ENCODE results near the gene LRP3.
"Not testable (repeated sequence)": the region's sequence is repeated elsewhere in the genome, so short reads cannot be mapped to it uniquely, and the experiment has no call there.

Gene LRP3

DNA sequence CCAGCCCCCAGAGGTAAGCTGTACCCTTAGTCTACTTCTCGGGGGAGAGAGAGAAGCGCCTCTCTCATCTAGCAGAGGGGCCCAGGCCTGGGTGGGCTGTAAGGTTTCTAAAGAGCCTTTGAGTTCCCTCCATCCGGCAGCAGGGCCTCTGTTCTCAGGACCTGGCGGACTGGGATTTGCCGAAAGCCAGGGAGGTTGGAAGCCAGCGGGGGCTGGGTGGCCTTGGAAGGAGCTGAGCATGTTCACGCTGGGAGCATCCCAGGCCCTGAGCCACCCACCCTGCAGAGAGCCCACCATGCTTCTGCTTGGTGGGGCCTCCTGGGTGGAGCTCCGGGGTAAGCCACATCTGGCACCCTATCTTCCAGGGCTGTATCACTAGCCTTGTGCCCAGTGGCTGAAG, 23.8 kb downstream of the LRP3 start:
- DNase-seq (ENCODE audit: low read depth) = no peak

DNA sequence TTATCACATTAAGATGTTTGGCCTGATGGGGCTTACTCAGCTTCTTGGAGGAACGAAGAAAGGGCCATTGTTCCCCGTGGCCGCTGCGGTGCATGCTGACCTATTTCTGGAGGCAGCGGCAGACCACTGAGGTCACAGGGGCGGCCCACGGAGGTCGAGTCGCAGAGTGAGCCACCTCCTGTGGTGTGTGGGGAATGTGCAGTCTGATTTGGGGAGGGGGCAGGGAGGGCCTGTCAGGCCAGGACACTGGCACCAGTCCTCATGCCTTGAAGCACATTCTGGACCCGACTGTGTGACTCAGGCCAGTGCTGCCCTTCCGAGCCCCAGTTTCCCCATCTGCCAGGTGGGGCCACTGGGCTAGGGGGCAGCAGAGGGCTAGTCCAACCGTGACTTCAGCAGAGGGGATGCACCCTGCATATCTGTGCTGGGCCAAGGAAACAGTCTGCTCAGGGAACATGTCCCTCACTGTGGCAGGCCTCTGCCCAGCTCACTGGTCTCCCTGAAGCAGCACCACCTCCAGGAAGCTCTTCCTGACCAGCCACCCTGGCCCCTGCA, 25.2 kb downstream of the LRP3 start:
- no peak for DNase-seq (ENCODE audit: low read depth)

DNA sequence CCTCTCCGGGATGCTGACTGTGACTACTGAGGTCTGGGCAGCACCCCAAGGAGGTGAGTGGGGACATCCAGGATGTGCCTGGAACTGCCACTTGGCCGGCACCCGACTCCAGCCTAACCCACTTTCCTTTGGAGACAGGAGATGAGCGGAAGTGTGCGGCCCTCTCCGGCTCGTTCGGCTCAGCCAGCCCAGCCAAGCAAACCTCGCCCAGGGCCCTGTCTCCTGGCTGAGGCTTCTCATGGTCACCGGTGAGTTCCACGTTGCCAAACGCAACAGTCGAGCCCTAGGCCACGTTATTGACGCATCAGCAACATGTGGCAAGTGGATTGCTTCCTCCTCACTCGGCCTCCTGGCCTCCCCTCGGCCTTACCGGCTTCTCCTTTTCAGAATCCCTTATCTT, 26.0 kb downstream of the LRP3 start:
- DNase-seq (ENCODE audit: low read depth) = no peak

DNA sequence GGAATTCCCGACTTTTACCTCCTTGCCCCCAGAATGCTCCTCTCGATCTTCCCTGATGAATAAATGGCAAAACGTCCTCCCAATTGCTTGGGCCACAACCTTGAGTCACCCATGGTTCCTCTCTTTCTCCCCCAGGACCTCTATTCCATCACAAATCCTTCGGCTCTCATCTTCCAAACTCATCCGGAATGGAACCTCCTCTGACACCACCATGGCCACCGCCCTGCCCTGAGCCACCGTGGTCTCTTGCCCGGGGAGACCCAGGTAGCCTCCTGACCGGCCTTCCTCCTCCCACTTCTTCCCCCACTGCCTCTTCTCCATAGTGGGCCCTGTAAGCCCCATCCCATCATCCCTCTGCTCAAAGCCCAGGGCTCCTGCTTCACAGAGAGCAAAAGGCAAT, 26.6 kb downstream of the LRP3 start:
- DNase-seq (ENCODE audit: low read depth) = no peak

DNA sequence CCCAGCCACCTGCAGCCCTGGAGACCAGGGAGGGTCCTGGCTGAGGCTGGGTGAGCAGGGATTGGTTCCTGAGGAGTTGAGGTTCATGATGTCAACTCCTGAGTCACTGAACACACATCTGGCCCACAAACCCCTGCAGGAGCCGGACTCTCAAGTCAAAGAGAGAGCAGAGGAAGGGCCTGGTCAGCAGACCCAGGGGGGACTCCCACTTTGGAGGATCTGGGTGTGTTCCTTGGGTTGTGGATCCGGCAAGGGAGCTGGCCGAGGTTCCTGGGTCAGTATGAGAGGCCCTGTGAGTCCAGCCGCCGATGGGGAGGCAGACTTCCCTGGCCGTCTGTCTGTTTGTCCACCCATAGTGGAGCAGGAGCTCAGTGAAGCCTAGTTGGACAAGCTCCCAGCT, 27.5 kb downstream of the LRP3 start:
- DNase-seq (ENCODE audit: low read depth) = no peak

DNA sequence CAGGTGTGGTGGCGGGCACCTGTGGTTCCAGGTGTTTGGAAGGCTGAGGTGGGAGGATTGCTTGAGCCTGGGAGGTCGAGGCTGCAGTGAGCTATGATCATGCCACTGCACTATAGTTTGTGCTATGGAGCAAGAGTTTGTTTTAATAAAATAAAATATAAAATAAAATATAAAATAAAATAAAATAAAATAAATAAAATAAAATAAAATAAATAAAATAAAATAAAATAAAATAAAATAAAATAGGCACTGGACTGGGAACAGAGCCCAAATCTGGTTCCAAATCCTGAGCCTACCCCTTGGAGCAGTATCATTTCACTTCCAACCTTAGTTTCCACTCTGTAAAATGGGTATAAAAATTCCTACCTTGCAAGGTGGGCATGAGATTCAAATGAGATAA, 28.1 kb downstream of the LRP3 start:
- not testable (repeated sequence) for DNase-seq (ENCODE audit: low read depth)

DNA sequence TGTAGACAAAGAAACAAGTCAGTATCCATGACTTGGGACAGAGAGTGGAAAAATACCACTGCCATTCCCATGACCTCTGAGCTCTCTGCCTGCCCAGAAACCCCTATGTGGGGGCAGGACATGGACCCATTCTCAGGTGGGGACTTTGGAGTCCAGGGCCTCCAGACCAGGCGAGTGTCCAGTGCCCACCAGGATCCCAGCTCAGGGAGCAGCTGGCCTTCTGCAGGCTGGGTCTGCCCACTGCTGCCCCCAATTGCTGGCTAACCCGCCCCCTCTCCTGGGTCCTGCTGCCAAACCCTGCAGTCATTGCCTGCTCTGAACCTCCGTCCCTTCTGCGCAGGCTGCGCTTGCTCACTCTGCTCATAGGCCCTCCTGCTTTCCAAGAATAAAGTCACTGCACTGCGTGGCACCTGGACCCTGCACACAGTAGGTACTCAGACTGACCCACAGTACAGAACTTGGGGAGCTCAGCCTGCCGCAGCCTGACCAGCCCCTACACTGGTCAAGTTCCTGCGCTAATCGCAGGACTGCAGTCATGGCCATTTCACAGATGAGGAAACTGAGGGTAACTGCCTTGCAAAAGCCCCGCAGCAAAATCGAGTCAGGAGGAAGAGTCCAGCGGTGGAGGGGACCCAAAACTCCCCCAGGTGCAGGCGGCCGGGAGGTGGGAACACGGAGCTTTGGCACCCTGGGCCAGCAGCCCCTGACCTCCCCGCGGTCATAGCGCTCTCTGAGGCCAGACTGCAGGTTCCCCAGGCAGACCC, 30.7 kb downstream of the LRP3 start:
- no peak for DNase-seq (ENCODE audit: low read depth)

DNA sequence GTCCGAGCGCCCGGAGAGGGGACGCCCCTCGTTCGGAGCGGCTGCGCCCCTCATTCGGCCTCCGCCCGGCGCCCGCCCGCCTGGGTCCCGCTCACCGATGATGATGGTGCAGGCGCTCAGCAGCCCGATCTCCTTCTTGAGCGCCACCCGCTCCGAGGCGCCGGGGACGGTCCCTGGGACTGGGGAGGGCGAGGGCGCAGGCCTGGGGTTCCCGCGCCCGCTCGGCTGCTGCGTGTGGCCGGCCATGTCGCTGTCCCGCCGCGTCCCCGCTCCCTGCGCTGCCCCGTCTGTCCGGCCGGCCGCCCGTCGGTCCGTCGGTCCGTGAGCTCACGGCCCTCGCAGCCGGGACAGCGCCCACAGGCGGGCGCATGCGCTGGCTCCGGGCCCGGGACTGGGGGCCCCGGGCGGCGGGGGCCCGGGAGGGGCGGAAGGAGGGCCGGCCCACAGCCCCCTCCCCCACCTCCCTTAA, 31.4 kb downstream of the LRP3 start, which contains the start of gene SLC7A10:
SLC7A10 (minus strand) TSS at position 393 of the 469 bp plus-strand sequence; CDS start at position 246, 147 bp downstream.
- no peak for DNase-seq (ENCODE audit: low read depth)

DNA sequence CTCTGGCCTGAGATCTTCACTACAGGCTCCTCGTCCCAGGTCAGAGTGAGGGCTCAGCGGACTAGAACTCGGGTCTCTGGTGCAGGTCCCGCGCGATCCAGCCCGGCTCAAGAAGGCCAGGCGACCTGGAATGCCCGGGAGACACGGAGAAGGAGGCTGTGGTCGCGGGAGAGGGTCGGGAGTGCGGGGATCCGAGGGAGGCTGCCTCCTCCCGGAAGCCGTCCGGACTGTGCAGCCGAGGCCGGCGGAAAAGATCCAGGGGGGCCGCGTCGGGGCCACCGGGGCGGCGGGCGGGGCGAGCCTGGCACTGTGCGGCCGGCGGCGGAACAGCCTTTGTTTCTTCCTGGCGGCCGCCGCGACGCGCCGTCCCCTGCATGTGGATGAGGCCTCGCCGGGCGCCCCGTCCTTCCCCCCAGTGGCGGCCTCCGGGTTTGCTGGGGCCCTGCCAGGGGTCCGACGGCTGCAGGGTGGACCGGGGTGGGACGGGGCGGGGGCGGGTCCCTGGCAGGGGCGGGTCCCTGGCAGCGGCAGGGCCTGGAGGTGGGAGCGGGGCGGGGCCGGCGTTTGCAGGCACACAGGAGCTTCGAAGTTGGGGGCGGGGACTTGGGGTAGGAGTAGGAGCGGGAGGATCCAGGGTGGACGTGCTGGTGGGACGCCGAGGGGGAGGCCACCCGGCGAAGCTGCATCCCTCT, 32.6 kb downstream of the LRP3 start:
- DNase-seq (ENCODE audit: low read depth) = no peak

DNA sequence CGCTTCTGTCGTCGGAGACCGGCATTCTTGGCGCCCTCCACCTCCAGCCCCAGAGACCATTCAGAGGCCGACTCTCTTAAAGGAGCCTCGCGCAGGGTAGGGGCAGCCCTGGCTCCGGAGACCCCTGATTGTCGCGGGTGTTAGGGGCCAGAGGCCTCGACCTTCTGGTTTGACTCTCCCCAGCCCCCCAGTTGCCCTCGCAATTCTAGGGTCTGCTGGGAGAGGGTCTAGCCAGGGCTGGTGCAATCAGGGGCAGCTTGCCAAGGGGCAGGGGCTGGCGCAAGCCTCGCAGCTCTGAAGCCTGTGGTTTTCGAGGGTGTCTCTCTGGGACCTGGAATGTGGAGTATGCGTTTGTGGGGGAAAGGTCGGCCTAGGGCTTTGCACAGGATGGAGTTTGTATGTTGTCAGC, 33.1 kb downstream of the LRP3 start:
- no peak for DNase-seq (ENCODE audit: low read depth)

DNA sequence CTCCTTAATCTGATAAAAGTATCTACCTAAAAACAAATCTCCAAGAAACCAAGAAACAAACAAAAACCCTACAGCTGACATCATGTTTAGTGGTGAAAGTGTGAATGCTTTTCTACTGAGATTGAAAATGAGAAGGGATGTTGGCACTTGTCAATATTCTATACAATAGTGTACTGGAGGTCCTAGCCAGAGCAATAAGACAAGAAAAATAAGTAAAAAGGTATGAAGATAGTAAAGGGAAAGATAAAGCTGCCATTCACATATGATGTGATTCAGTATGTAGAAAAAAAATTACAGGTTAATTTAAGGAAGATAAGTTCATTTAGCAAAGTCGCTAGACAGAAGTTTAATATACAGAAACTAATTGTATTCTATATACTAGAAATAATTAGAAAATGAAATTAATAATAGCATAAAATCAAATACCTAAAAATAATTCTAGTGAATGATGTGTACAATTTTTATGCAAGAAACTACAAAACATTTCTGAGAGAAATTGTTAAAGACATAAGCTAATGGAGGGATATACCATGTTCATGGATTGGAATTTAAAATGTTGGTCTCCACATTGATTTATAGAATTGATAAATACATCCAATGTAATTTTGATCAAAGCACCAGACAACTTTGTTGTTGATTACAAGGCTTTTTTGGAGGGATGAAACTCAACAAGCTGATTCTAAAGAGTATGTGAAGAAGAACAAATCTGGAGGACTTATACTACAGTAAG, 33.9 kb downstream of the LRP3 start:
- DNase-seq (ENCODE audit: low read depth) = no peak

DNA sequence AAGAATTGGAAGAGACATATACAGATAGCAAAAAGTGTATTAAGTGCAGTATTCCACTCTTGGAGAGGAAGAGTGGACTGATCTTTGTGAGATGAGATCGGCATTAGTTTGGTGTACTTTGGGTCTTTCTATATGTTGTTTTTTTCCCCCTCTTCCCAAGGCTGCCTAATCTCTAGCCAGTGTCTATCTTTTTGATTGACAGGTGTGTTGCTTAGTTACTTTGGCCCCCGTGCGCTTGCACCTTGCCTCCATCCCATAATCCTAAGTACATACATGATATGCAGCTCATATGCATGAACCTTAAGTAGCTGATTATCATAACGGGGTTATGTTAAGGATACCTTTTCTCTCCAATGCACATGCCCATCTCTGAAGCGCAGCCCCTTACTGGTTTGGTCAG, 35.8 kb downstream of the LRP3 start:
- no peak for DNase-seq (ENCODE audit: low read depth)

DNA sequence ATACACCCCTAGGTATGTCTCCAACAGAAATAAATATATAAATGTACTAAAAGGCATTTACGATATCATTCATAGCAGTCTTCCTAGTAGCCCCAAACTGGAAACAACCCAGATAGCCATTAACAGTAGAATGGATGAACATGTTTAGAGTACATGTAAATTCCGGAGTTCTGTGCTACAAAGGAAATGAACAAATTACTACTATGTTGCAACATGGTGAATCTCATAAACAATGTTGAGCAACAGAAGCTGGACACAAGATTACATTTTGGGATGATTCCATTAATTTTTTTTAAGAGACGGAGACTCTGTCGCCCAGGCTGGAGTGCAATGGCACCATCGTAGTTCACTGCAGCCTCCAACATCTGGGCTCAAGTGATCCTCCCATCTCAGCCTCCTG, 37.4 kb downstream of the LRP3 start:
- no peak for DNase-seq (ENCODE audit: low read depth)

DNA sequence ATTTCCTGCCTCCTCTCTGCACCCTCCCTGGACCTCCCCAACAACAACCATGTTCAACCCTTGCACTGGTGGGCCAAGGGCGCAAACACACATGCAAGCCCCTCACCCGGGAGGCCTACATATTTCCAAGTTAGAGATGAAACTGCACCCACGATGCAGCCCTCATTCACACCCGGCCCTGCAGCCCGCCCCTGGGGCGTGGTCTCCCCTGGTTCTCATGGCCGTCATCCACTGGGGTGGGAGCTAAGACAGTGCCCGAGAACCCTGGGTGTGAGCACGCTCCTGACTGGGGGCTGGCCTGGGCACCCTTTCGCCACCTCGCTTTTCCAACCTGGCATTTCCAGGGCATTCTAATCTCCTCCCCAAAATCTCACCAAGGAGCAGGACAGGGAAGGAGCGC, 38.5 kb downstream of the LRP3 start:
- DNase-seq (ENCODE audit: low read depth) = no peak

DNA sequence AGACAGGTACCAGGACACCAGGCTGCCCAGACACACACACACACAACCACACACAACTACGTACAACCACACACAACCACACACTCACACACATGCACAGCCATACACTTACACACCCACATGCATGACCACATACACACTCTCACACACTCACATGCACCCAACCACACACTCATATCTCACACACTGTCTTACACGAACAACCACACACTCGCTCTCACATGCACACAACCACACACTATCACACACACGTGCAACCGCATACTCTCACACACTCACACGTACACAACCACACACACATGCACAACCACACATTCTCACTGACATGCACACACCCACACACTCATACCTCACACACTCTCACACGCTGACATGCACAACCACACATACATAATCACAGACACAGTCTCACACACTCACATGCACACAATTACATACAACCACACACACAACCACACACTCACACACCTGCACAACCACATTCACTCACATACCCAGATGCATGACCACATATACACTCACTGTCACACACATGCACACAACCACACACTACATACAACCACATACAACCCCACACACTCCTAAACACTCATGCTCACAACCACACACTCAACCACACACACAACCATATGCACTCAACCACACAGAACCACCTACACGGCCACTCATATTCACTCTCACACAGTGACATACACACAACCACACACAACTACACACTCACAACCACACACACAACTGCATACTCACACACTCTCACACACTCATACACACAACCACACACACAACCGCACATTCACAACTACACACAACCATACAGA, 39.1 kb downstream of the LRP3 start:
- DNase-seq (ENCODE audit: low read depth) = no peak

DNA sequence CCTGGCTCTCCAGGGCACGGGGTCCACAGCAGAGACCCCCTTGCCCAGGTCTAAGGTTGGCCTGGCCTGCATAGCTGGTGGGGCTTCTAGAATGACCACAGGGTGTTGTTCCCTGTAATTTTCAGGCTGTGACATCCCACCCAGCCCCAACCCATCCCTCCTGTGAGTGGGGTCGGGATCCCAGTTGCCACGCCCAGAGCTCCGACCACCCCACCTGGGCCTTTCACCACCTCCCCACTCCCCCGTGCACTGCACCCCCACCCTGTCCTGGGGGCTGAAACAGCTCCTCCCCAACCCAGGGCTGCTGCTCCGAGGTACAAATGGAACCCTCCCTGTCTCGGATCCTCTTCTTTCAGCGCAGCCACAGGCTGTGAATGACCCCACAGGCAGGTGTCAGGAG, 40.0 kb downstream of the LRP3 start:
- no peak for DNase-seq (ENCODE audit: low read depth)

DNA sequence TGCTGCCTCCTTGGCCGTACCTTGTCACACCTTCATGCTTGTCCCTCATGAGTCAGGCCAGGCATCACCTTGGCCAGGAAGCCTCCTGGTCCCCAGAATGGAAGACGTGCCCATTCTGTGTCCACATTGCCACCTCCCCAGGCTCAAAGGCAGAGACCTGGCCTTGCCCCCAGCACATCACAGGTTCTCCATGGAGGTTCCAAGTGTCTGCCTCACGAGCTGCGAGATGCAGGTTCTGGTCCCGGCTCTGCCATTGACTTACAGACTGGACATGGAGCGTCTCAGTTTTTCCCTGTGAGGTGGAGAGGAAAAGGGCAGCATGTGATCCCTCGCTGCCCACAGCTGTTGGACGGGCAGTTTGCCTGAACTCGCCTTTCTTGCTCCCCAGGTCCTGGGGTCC, 40.6 kb downstream of the LRP3 start:
- DNase-seq (ENCODE audit: low read depth) = no peak

DNA sequence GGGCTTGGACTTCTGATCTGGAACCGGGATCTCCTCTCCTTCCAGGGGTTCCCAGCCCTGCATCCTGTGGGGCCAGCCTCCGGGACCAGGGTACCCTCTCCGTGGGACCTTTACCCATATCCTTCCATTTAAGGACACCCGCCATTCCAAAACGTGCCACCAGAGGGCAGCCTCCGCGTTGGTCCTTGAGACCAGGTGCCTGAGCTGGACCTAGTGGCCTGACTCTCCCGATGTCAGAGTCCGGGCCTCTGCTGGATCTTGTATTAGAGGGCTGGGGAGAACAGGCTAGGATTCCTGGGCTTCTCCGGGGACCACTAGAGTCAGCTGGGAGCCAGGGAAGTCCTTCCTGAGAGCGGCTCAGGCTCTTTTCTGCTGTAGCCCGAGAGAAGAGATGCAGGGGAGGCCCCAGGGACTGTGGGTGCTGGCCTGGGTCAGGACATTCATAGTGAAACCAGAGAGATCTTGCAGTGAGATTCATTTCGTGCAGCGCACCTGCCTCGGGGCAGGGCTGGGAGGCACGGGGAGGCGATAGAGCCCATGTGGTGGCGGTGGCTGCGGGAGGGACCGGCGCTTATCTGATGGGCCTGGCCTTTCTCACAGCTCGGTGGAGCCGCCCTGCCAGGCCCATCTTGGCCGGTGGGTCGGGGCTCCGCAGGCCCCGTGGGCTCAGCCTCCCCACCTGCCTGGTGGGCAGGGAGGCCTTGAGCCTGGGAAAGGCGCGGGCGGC, 41.3 kb downstream of the LRP3 start:
- DNase-seq (ENCODE audit: low read depth) = peak; percentile 52

DNA sequence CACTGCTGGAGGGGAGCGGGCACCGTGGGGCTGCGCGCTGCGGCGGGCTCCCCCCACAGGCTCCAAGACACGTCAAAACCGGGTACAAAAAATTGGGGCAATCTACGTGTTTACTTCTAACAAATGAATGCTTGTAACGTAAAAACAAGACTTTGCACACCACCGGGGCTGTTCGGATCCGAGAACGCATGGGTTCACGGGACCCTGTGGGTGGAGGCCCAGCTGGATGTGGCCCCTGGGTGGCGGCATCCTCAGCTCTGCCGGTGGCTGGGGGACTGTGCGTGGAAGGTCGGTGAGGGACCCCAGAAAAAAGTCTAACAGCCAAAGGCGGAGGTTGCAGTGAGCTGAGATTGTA, 41.8 kb downstream of the LRP3 start:
- no peak for DNase-seq (ENCODE audit: low read depth)

DNA sequence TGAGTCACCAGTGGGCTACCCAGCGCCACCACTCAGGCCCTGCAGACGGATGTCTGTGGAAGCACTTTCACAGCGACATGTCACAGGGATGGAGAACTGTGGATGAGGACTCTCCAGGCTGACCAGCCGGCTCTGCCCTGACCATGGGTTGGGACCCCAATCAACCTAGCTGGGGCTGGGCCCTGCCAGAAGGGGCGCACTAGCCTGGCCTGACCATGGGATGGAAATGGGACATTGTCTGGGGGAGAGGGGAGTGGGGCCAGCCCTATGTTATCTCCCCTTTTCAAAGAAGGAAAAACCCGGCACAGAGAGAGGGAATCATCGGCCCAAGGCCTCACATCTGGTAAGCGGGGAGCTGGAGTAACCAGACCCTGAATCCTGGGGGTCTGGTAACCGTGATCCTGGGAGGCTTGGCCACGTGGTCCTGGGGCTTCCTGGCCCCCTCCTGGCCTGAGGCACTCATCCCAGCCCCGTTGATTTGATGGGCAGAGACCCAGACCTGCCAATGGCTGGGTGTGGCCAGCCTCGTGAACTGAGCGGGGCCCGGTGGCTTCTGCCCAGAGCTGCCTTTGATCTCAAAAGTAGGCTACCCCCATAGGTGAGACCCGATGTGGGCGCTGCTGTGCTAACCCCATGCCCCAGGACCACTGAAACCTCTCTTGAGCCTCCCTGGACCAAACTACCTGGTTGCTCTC, 42.7 kb downstream of the LRP3 start:
- no peak for DNase-seq (ENCODE audit: low read depth)

Measured in stimulated activated CD8-positive, alpha-beta memory T cell treated with anti-CD3 and anti-CD28 coated beads, Interleukin-12 subunit alpha, Interleukin-12 subunit beta, amount 100 ng/mL, for 4 hours (primary cell).